ENCODE measurements around the gene SLC6A1.

Gene SLC6A1

DNA sequence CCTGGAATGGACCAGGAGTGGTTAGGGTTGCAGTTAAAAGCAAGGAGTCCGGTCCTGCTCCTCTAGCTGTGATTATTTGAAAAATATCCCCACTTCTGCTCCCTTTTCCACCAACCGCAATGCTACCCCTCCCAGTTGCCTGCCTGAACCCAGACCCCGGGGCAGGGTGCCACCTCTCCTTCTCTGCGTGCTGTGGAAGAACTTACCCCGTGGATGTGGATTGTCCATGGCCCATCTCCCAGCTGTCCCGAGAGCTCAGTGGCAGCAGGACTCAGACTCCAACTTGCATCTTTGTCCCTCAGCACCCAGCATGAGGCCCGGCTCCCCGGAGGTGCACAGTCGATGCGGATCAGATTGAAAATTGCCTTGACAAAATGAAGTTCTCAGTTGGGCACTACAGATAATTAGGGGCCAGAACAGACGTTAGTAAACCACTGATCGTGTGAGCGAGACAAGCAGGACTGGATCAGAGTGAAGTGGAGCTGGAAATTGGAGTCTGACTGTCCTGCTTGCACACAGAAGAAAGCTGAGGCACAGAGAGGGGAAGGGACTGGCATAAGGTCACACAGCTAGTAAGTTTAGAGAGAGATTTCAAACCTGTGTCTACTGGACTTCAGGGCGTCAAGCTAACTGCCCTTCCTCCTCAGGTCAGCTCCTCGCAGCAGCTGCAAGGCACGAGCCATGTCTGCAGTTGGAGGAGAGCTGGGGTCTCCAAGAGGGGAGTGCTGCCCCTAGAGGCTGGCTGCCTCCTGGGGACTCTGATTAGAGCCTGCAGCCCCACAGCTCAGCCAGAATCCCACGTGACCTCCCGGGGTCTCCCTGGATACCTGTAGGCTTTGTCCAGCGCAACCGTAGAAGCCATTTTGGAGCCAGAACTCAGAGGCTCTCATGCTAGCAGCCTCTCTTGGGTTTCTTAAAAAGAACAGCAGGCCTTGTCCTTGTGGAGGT, 14.7 kb downstream of the SLC6A1 start:
- Histone ChIP-seq H3K27ac (ENCODE audit: low read depth, low read length) (no peak overlapping the region), H3K79me2 (ENCODE audit: insufficient read depth, low read length) (no peaks in the 10 kb centered on the region), H3K9ac (ENCODE audit: low read length) (no peak overlapping the region), H2AFZ (ENCODE audit: low read depth, low read length, severe bottlenecking) (no peak overlapping the region), H3K36me3 (ENCODE audit: low read length) (no peaks in the 10 kb centered on the region), H3K9me2 (replicated peaks; ENCODE audit: insufficient read depth, low read length) (no peaks in the 10 kb centered on the region), H3F3A (ENCODE audit: insufficient read depth) (no peaks in the 10 kb centered on the region), H3K4me3 (ENCODE audit: insufficient read depth, low read length, poor library complexity, severe bottlenecking) (no peak overlapping the region), H4K20me1 (ENCODE audit: low read depth, low read length) (no peaks in the 10 kb centered on the region), H3K4me2 (ENCODE audit: low read depth, low read length, poor library complexity, severe bottlenecking) (no peak overlapping the region), H3K27me3 (ENCODE audit: low read length) (no peaks in the 10 kb centered on the region), H3K9me3 (ENCODE audit: insufficient read depth, low read length) (no peaks in the 10 kb centered on the region)
- TF ChIP-seq EZH2phosphoT487 (conservative IDR thresholded peaks at IDR 0.05; ENCODE audit: low read length) (no peak), CTCF (IDR thresholded peaks at IDR 0.05; ENCODE audit: insufficient read depth, low read length, poor library complexity, severe bottlenecking) (no peak)

DNA sequence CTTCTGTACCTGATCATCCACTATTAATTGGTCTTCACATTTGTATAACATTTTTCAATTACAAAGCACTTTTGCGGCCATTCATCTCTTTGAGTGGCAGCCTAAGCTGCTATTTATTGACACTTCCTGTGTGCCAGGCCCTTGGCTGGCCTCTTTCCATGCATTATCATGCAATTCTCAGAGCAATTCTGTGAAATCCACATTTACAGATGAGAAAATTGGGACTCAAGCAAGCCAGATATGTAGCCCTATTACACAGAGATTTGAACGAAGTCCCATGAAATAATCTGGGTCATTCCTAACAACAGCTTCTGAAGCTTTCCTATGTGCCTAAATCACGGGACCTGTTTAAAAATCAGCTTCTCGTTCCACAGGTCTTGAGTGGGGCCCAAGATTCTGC, 17.4 kb downstream of the SLC6A1 start:
- Histone ChIP-seq H3K79me2 (ENCODE audit: insufficient read depth, low read length) (no peaks in the 10 kb centered on the region), H4K20me1 (ENCODE audit: low read depth, low read length) (no peaks in the 10 kb centered on the region), H3K27ac (ENCODE audit: low read depth, low read length) (no peak overlapping the region), H3K36me3 (ENCODE audit: low read length) (no peaks in the 10 kb centered on the region), H2AFZ (ENCODE audit: low read depth, low read length, severe bottlenecking) (no peak overlapping the region), H3K27me3 (ENCODE audit: low read length) (no peaks in the 10 kb centered on the region), H3K4me3 (ENCODE audit: insufficient read depth, low read length, poor library complexity, severe bottlenecking) (no peak overlapping the region), H3K4me2 (ENCODE audit: low read depth, low read length, poor library complexity, severe bottlenecking) (no peak overlapping the region), H3K9me3 (ENCODE audit: insufficient read depth, low read length) (no peaks in the 10 kb centered on the region), H3K9ac (ENCODE audit: low read length) (no peak overlapping the region), H3F3A (ENCODE audit: insufficient read depth) (no peaks in the 10 kb centered on the region), H3K9me2 (replicated peaks; ENCODE audit: insufficient read depth, low read length) (no peaks in the 10 kb centered on the region)
- no peak for TF ChIP-seq EZH2phosphoT487 (conservative IDR thresholded peaks at IDR 0.05; ENCODE audit: low read length)
- no peak for TF ChIP-seq CTCF (IDR thresholded peaks at IDR 0.05; ENCODE audit: insufficient read depth, low read length, poor library complexity, severe bottlenecking)

GRCh38 chr3:11010426-11011165, 18.0 kb downstream of the SLC6A1 start:
- Histone ChIP-seq H3K9me2 (replicated peaks; ENCODE audit: insufficient read depth, low read length) (no peaks in the 10 kb centered on the region), H3K36me3 (ENCODE audit: low read length) (no peaks in the 10 kb centered on the region), H3K27ac (ENCODE audit: low read depth, low read length) (no peak overlapping the region), H3K9ac (ENCODE audit: low read length) (no peak overlapping the region), H3K4me2 (ENCODE audit: low read depth, low read length, poor library complexity, severe bottlenecking) (no peak overlapping the region), H3K4me3 (ENCODE audit: insufficient read depth, low read length, poor library complexity, severe bottlenecking) (no peak overlapping the region), H2AFZ (ENCODE audit: low read depth, low read length, severe bottlenecking) (no peak overlapping the region), H3F3A (ENCODE audit: insufficient read depth) (no peaks in the 10 kb centered on the region), H3K9me3 (ENCODE audit: insufficient read depth, low read length) (no peaks in the 10 kb centered on the region), H3K27me3 (ENCODE audit: low read length) (no peaks in the 10 kb centered on the region), H4K20me1 (ENCODE audit: low read depth, low read length) (no peaks in the 10 kb centered on the region), H3K79me2 (ENCODE audit: insufficient read depth, low read length) (no peaks in the 10 kb centered on the region)
- TF ChIP-seq CTCF (IDR thresholded peaks at IDR 0.05; ENCODE audit: insufficient read depth, low read length, poor library complexity, severe bottlenecking) (no peak), EZH2phosphoT487 (conservative IDR thresholded peaks at IDR 0.05; ENCODE audit: low read length) (no peak)

All from SU-DHL-6 (cell line).